Lower leg skin (tissue), 3 donors: Measurements from ENCODE around the gene ATP4B.

Source experiments
- CTCF ChIP-seq, 3 donors: fragments of 450-650 bp; IDR thresholded peaks; one replicate each; pipeline ENCODE4 v1.5.1; 2016; ENCODE audit warnings: antibody characterized with exemption in 3 of 3, mild to moderate bottlenecking in 3 of 3, moderate library complexity in 2 of 3
- POLR2A ChIP-seq, 2 donors: fragments of 450-650 bp; IDR thresholded peaks; one replicate each; pipeline ENCODE4 v1.6.1; 2016 to 2017; ENCODE audit warnings: antibody characterized with exemption in 2 of 2, mild to moderate bottlenecking in 1 of 2, moderate library complexity in 1 of 2

- TF ChIP-seq POLR2A (IDR thresholded peaks at IDR 0.05) = no peak
- TF ChIP-seq CTCF (IDR thresholded peaks at IDR 0.05) = no peak
These were observed 15.4 kb downstream of the ATP4B start for GRCh38 chr13:113642563-113642962.
